Adrenal gland (tissue), 5 donors: ENCODE measurements around the gene TET2.

Experiments used
- CTCF ChIP-seq, 6 experiments: fragments of 450-650 bp in 4 of 6; fragments of 200-600 bp in 2 of 6; sonication (generic) in 1 of 6; IDR thresholded peaks; 1 replicate in 5 of 6; 2 replicates in 1 of 6; pipeline versions ENCODE4 v1.5.1 to v1.8.0; 2016 to 2021; ENCODE audit warnings: antibody characterized with exemption in 6 of 6, mild to moderate bottlenecking in 2 of 6, moderate library complexity in 1 of 6
- POLR2A ChIP-seq, 2 donors: fragments of 450-650 bp; IDR thresholded peaks; one replicate each; pipeline ENCODE4 v1.6.1; 2017; ENCODE audit warnings: antibody characterized with exemption in 2 of 2, mild to moderate bottlenecking in 2 of 2, moderate library complexity in 1 of 2
- donor health status: DM: no; HTN: no; CAD: no.

GRCh38 chr4:105236202-105236915 lies 89.7 kb downstream of the TET2 start:
- TF ChIP-seq CTCF (IDR thresholded peaks at IDR 0.05) (no peak), POLR2A (IDR thresholded peaks at IDR 0.05) (no peak)
